MCF 10A (cell line): ENCODE measurements around the gene RCL1. TPM values are rescaled to one million over a fixed set of nuclear protein-coding genes. Genes with fewer than 3 reads are reported as not detected.

Experiments used
- BruUV-seq: library from RNA; stranded (reverse); fragments of 400-500 nt; replicated peaks from 2 replicates; lab custom pipeline; 2021; lab: Mats Ljungman, UMichigan
- CTCF ChIA-PET: fragments of 300-600 bp; sonication (Branson Sonifier 250); formaldehyde crosslinking; extraction: SDS; loops from one replicate; lab custom pipeline; 2021; ENCODE audit warnings: antibody characterized with exemption, inconsistent platforms; lab: Yijun Ruan, JAX
- POLR2A ChIA-PET: fragments of 300-600, 350-650 bp; sonication (Branson Sonifier 250); formaldehyde crosslinking; extraction: SDS; loops from one replicate; lab custom pipeline; 2020; ENCODE audit warnings: antibody characterized with exemption, inconsistent platforms; lab: Yijun Ruan, JAX
- DNase-seq: peaks from one replicate; pipeline ENCODE4 v3.0.0-alpha.2; 2018; ENCODE audit not compliant: unreplicated experiment
- H3K27ac Mint-ChIP-seq: one replicate; pipeline ENCODE4 v1.8.0; 2022; ENCODE audit warnings: mild to moderate bottlenecking, low read depth, mixed read lengths; ENCODE audit not compliant: unreplicated experiment
- H3K27me3 Mint-ChIP-seq: one replicate; pipeline ENCODE4 v1.8.0; 2022; ENCODE audit warnings: mixed read lengths; ENCODE audit not compliant: insufficient read depth, unreplicated experiment
- H3K36me3 Mint-ChIP-seq: one replicate; pipeline ENCODE4 v1.8.0; 2022; ENCODE audit warnings: mild to moderate bottlenecking, moderate library complexity, mixed read lengths; ENCODE audit not compliant: insufficient read depth, unreplicated experiment
- H3K4me1 Mint-ChIP-seq: one replicate; pipeline ENCODE4 v1.8.0; 2022; ENCODE audit warnings: mixed read lengths; ENCODE audit not compliant: insufficient read depth, unreplicated experiment
- H3K4me3 Mint-ChIP-seq: one replicate; pipeline ENCODE4 v1.8.0; 2022; ENCODE audit warnings: mild to moderate bottlenecking, moderate library complexity, mixed read lengths; ENCODE audit not compliant: unreplicated experiment
- H3K9me3 Mint-ChIP-seq: one replicate; pipeline ENCODE4 v1.8.0; 2022; ENCODE audit warnings: mixed read lengths; ENCODE audit not compliant: unreplicated experiment
- CTCF ChIP-seq: fragments of 200-600 bp; IDR thresholded peaks from one replicate; pipeline ENCODE4 v1.8.0; 2022; ENCODE audit warnings: antibody characterized with exemption, mild to moderate bottlenecking; ENCODE audit not compliant: unreplicated experiment
- intact Hi-C: fragments of 100-400 bp; cut with micrococcal nuclease; formaldehyde crosslinking; loops from 2 replicates; pipeline ENCODE4 v1.14.1; 2022
- total RNA-seq: library from RNA; stranded (reverse); gene quantifications from 2 replicates; pipeline ENCODE4 v1.2.3, GENCODE V29; 2022

The RCL1 gene
- total RNA-seq, 1 experiment from 2014 or later, result 27.8 TPM

DNA sequence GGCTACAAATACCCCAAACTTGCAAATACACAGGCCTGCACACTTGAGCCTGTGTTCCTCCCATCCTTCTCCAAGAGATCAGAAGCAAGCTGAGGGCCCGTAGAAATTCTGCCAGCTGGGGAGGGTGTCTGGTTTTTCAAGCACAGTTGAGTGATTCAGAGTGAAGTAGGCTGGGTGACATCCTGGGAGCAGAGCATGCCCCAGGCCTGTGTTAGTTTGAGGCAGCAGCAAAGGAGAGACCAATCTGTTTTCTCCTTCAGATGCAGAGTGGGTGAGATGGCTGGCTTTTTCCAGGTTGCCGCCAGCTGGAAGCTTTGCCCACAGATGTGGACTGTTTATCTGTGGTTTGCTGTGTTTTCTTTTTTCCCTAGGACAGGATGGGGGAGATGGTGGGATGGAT, 63.1 kb downstream of the RCL1 start:
- ChIA-PET CTCF (interaction anchor here (0.9 to 1.2 kb wide), 2 partner anchors 96 to 133 kb away, joined by 3 read pairs; no protein-coding TSS in a partner anchor), POLR2A (interaction anchor here (3.0 kb wide), 1 partner anchor 10 kb away, joined by 14 read pairs; no protein-coding TSS in a partner anchor)

GRCh38 chr9:4857163-4857810, 64.5 kb downstream of the RCL1 start:
- no peak overlapping the region for H3K27ac Mint-ChIP-seq
- peaks cover 23% of the 10 kb centered on the region for H3K4me1 Mint-ChIP-seq
- H3K36me3 Mint-ChIP-seq, result peaks cover 75% of the 10 kb centered on the region
- H3K27me3 Mint-ChIP-seq, result no peaks in the 10 kb centered on the region
- no TSS peak for BruUV-seq
- DNase-seq, result no peak
- no peak overlapping the region for H3K4me3 Mint-ChIP-seq
- intact Hi-C loops, result no loop called here
- POLR2A ChIA-PET, result interaction anchor here (1.4 kb wide), 1 partner anchor 8 kb away, joined by 3 read pairs; no protein-coding TSS in a partner anchor
- CTCF ChIA-PET, result no interaction called here
- no peaks in the 10 kb centered on the region for H3K9me3 Mint-ChIP-seq
- no peak for TF ChIP-seq CTCF

More for the DNA sequence above, 63.1 kb downstream of the RCL1 start:
- no peak overlapping the region for H3K27ac Mint-ChIP-seq
- H3K36me3 Mint-ChIP-seq, result peaks cover 73% of the 10 kb centered on the region
- H3K4me3 Mint-ChIP-seq, result no peak overlapping the region
- intact Hi-C loops, result no loop called here
- DNase-seq, result no peak
- H3K27me3 Mint-ChIP-seq, result no peaks in the 10 kb centered on the region
- TF ChIP-seq CTCF, result no peak
- peaks cover 16% of the 10 kb centered on the region for H3K4me1 Mint-ChIP-seq
- no TSS peak for BruUV-seq
- H3K9me3 Mint-ChIP-seq, result no peaks in the 10 kb centered on the region

DNA sequence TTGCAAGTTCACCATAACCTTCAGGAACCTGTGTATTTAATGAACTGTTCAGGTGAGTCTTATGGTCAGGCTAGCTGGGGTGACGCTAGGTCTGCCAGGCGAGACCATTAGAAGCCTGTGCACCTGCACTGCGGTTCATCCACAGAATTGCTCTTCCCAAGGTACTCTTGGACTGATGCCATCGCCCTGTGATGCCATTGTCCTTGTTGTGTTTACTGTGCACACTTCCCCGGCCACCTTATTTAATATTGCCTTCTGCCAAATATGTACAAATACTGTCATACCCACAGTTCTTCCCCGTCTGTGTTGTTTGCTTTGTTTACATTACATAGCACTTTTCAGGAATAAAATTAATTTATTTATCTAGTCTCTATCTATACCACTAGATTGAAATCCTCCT, 66.3 kb downstream of the RCL1 start:
- ChIA-PET CTCF (interaction anchor here (1.1 to 1.2 kb wide), 2 partner anchors 29 to 65 kb away, joined by 3 to 4 read pairs; no protein-coding TSS in a partner anchor), POLR2A (no interaction called here)
- H3K27ac Mint-ChIP-seq, result no peak overlapping the region
- no peaks in the 10 kb centered on the region for H3K27me3 Mint-ChIP-seq
- intact Hi-C loops, result no loop called here
- H3K4me1 Mint-ChIP-seq, result peaks cover 23% of the 10 kb centered on the region
- no peak overlapping the region for H3K4me3 Mint-ChIP-seq
- BruUV-seq, result no TSS peak
- no peak for DNase-seq
- peaks cover 57% of the 10 kb centered on the region for H3K36me3 Mint-ChIP-seq
- H3K9me3 Mint-ChIP-seq, result no peaks in the 10 kb centered on the region
- no peak for TF ChIP-seq CTCF

DNA sequence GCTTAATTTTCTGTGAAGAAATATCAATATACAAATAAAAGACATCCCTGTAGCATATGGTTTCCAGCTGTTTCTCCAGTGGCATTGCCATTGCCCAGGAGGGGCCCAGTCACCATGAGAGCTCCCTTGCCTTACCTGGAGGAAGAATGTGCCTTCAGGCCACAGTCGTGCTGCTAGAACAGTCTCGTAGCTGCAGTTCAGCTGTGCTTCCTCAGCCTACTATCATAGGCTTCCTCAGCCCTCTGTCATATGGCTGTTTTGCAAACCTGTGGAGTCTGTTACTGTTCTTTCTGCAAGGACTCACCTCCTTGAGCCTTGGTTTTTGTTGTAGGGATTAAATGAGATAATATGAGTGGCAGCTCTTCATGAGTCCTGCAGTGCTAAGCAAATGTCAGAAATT, 67.6 kb downstream of the RCL1 start:
- Mint-ChIP-seq H3K9me3 (no peaks in the 10 kb centered on the region), H3K4me1 (peaks cover 23% of the 10 kb centered on the region), H3K36me3 (peaks cover 51% of the 10 kb centered on the region), H3K27me3 (no peaks in the 10 kb centered on the region), H3K27ac (no peak overlapping the region), H3K4me3 (no peak overlapping the region)
- ChIA-PET POLR2A (no interaction called here), CTCF (interaction anchor here (0.6 to 4.9 kb wide), 5 partner anchors 10 to 128 kb away, joined by 3 to 28 read pairs (median 8); no protein-coding TSS in a partner anchor)
- TF ChIP-seq CTCF, result no peak
- DNase-seq, result no peak
- intact Hi-C loops, result loop anchor here (5.0 kb wide), 1 partner anchor 62 kb away; no protein-coding TSS in a partner anchor
- BruUV-seq, result TSS peak; percentile 18
